ENCODE data around the gene FKTN. TPM values are rescaled to one million over a fixed set of nuclear protein-coding genes. Genes with fewer than 3 reads are reported as not detected.

The FKTN gene
- total RNA-seq, 1 experiment from 2014 or later, result 8.6 TPM

- CTCF ChIA-PET, result no interaction called here
- no peak for DNase-seq
- Mint-ChIP-seq H3K36me3 (ENCODE audit: insufficient read depth, unreplicated experiment) (no peaks in the 10 kb centered on the region), H3K27me3 (ENCODE audit: unreplicated experiment) (no peaks in the 10 kb centered on the region), H3K4me1 (ENCODE audit: low read depth, unreplicated experiment) (peaks cover 11% of the 10 kb centered on the region), H3K4me3 (ENCODE audit: low read depth, unreplicated experiment) (no peak overlapping the region), H3K27ac (ENCODE audit: unreplicated experiment) (no peak overlapping the region), H3K9me3 (ENCODE audit: low read depth, unreplicated experiment) (no peaks in the 10 kb centered on the region)
- TF ChIP-seq, protein P1, sequence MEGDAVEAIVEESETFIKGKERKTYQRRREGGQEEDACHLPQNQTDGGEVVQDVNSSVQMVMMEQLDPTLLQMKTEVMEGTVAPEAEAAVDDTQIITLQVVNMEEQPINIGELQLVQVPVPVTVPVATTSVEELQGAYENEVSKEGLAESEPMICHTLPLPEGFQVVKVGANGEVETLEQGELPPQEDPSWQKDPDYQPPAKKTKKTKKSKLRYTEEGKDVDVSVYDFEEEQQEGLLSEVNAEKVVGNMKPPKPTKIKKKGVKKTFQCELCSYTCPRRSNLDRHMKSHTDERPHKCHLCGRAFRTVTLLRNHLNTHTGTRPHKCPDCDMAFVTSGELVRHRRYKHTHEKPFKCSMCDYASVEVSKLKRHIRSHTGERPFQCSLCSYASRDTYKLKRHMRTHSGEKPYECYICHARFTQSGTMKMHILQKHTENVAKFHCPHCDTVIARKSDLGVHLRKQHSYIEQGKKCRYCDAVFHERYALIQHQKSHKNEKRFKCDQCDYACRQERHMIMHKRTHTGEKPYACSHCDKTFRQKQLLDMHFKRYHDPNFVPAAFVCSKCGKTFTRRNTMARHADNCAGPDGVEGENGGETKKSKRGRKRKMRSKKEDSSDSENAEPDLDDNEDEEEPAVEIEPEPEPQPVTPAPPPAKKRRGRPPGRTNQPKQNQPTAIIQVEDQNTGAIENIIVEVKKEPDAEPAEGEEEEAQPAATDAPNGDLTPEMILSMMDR (IDR thresholded peaks at IDR 0.05; ENCODE audit: unreplicated experiment), result no peak
- intact Hi-C loops (cut with micrococcal nuclease; ENCODE audit: unreplicated experiment), result no loop called here
- BruUV-seq (replicated peaks), result no TSS peak
Observed at GRCh38 chr9:105679257-105680022, 121.5 kb downstream of the FKTN start.

DNA sequence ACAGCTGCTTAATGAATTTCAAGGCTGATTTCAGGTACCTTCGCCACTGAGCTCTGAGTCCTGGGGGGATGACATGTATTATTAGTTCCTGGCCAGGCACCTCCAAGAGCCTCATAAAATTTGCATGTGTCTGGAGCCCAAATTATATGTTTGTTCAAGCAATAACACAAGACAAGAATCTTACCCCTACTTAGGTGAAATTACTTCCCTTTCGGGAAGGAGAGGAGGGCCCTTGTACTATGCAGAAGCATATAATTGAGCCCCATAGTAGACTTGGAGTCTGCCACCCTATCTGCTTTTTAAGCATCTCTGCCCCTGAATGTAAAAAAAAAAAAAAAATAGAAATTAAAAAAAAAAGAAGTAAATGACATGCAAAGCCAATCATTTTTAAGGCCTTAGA lies 123.4 kb downstream of the FKTN start:
- Mint-ChIP-seq H3K4me1 (ENCODE audit: low read depth, unreplicated experiment) (peaks cover 11% of the 10 kb centered on the region), H3K9me3 (ENCODE audit: low read depth, unreplicated experiment) (no peaks in the 10 kb centered on the region), H3K36me3 (ENCODE audit: insufficient read depth, unreplicated experiment) (no peaks in the 10 kb centered on the region), H3K27me3 (ENCODE audit: unreplicated experiment) (no peaks in the 10 kb centered on the region), H3K4me3 (ENCODE audit: low read depth, unreplicated experiment) (no peak overlapping the region), H3K27ac (ENCODE audit: unreplicated experiment) (no peak overlapping the region)
- TF ChIP-seq, protein P1 (IDR thresholded peaks at IDR 0.05; ENCODE audit: unreplicated experiment), result no peak
- intact Hi-C loops (cut with micrococcal nuclease; ENCODE audit: unreplicated experiment), result no loop called here
- no TSS peak for BruUV-seq (replicated peaks)
- CTCF ChIA-PET, result no interaction called here
- DNase-seq, result no peak

- intact Hi-C loops (cut with micrococcal nuclease; ENCODE audit: unreplicated experiment), result no loop called here
- no peaks in the 10 kb centered on the region for H3K36me3 Mint-ChIP-seq (ENCODE audit: insufficient read depth, unreplicated experiment)
- CTCF ChIA-PET, result no interaction called here
- no TSS peak for BruUV-seq (replicated peaks)
- no peaks in the 10 kb centered on the region for H3K9me3 Mint-ChIP-seq (ENCODE audit: low read depth, unreplicated experiment)
- H3K27me3 Mint-ChIP-seq (ENCODE audit: unreplicated experiment), result no peaks in the 10 kb centered on the region
- TF ChIP-seq, protein P1 (IDR thresholded peaks at IDR 0.05; ENCODE audit: unreplicated experiment), result no peak
- no peak overlapping the region for H3K27ac Mint-ChIP-seq (ENCODE audit: unreplicated experiment)
- H3K4me1 Mint-ChIP-seq (ENCODE audit: low read depth, unreplicated experiment), result peaks cover 11% of the 10 kb centered on the region
- DNase-seq, result no peak
- H3K4me3 Mint-ChIP-seq (ENCODE audit: low read depth, unreplicated experiment), result no peak overlapping the region
Observed at GRCh38 chr9:105681724-105682123, 123.8 kb downstream of the FKTN start.

GRCh38 chr9:105683688-105684275 lies 125.9 kb downstream of the FKTN start:
- CTCF ChIA-PET, result no interaction called here

More at GRCh38 chr9:105683688-105684275, 125.9 kb downstream of the FKTN start:
- no peaks in the 10 kb centered on the region for H3K27me3 Mint-ChIP-seq (ENCODE audit: unreplicated experiment)
- no peak overlapping the region for H3K27ac Mint-ChIP-seq (ENCODE audit: unreplicated experiment)
- no peak overlapping the region for H3K4me3 Mint-ChIP-seq (ENCODE audit: low read depth, unreplicated experiment)
- no peaks in the 10 kb centered on the region for H3K9me3 Mint-ChIP-seq (ENCODE audit: low read depth, unreplicated experiment)
- TF ChIP-seq, protein P1 (IDR thresholded peaks at IDR 0.05; ENCODE audit: unreplicated experiment), result no peak
- intact Hi-C loops (cut with micrococcal nuclease; ENCODE audit: unreplicated experiment), result no loop called here
- H3K36me3 Mint-ChIP-seq (ENCODE audit: insufficient read depth, unreplicated experiment), result no peaks in the 10 kb centered on the region
- H3K4me1 Mint-ChIP-seq (ENCODE audit: low read depth, unreplicated experiment), result peaks cover 11% of the 10 kb centered on the region
- BruUV-seq (replicated peaks), result no TSS peak
- DNase-seq, result no peak
